K562 (cell line): ENCODE measurements around the gene MERTK. TPM values are rescaled to one million over a fixed set of nuclear protein-coding genes. Genes with fewer than 3 reads are reported as not detected.

ENCODE experiments used
- ATAC-seq: fragments of 200-7000 bp; cut with Tn5 transposase; 3 replicates; pipeline ENCODE4 v1.9.1; 2020; ENCODE audit warnings: moderate library complexity
- BruUV-seq: library from RNA; stranded (reverse); fragments of 400-500 nt; replicated peaks from 2 replicates; lab custom pipeline; 2021; lab: Mats Ljungman, UMichigan
- CTCF ChIA-PET: fragments of 300-600 bp; formaldehyde crosslinking; extraction: SDS; loops from one replicate; lab custom pipeline; 2021; ENCODE audit warnings: low intra/inter-chr PET ratio; lab: Yijun Ruan, JAX
- POLR2A ChIA-PET: fragments of 300-600, 350-650 bp; sonication (Branson Sonifier 250); formaldehyde crosslinking; extraction: SDS; loops from one replicate; lab custom pipeline; 2021; ENCODE audit warnings: antibody characterized with exemption, inconsistent platforms; lab: Yijun Ruan, JAX
- DNase-seq, 4 experiments: peaks; one replicate each; pipeline versions ENCODE4 v3.0.0 to v3.0.0-alpha.2; 2011 to 2018; ENCODE audit warnings: low spot score in 3 of 4, mixed read lengths in 3 of 4; ENCODE audit errors: extremely low read depth in 1 of 4
- FAIRE-seq: peaks from 2 replicates; lab custom pipeline; 2011; peaks lifted over from hg19 to GRCh38; lab: Jason Lieb, UNC
- H2AFZ ChIP-seq: 2 replicates; pipeline ENCODE4 v1.6.0; 2011; ENCODE audit warnings: low read depth, low read length, control low read depth, inconsistent platforms
- H3K27ac ChIP-seq: fragments of 200-600 bp; 3 replicates; pipeline ENCODE4 v1.8.0; 2011; ENCODE audit warnings: low read depth, mild to moderate bottlenecking, control low read depth, inconsistent platforms, low read length, moderate library complexity, mixed read lengths; ENCODE audit errors: extremely low read depth
- H3K27me3 ChIP-seq, 2 experiments: fragments of 300-600 bp in 1 of 2; 2 replicates in 1 of 2; 3 replicates in 1 of 2; pipeline versions ENCODE4 v1.6.0 to v1.8.0; 2011; ENCODE audit warnings: inconsistent platforms in 2 of 2, low read length in 2 of 2, mild to moderate bottlenecking in 1 of 2, mixed read lengths in 1 of 2, moderate library complexity in 1 of 2; ENCODE audit not compliant: control insufficient read depth in 2 of 2, insufficient read depth in 2 of 2
- H3K36me3 ChIP-seq: fragments of 300-600 bp; 3 replicates; pipeline ENCODE4 v1.8.0; 2011; ENCODE audit warnings: mild to moderate bottlenecking, low read length, inconsistent platforms; ENCODE audit not compliant: control insufficient read depth, insufficient read depth
- H3K4me1 ChIP-seq, 2 experiments: fragments of 200-600 bp in 1 of 2; replicated peaks in 1 of 2; 2 replicates in 1 of 2; 3 replicates in 1 of 2; pipeline versions ENCODE4 v1.5.1 to v1.8.0; 2011; ENCODE audit warnings: inconsistent platforms in 2 of 2, low read length in 2 of 2, mild to moderate bottlenecking in 1 of 2, mixed read lengths in 1 of 2, moderate library complexity in 1 of 2; ENCODE audit not compliant: control insufficient read depth in 2 of 2, insufficient read depth in 2 of 2
- H3K4me2 ChIP-seq: 2 replicates; pipeline ENCODE4 v1.6.1; 2011; ENCODE audit warnings: low read length, control low read depth, inconsistent platforms, mixed read lengths; ENCODE audit not compliant: insufficient read depth
- H3K4me3 ChIP-seq: fragments of 200-600 bp; sonication (generic), shearing (Covaris generic); 2 replicates; pipeline ENCODE4 v1.5.1; 2016; ENCODE audit warnings: control low read depth, inconsistent platforms
- H3K79me2 ChIP-seq: fragments of 200-600 bp; 3 replicates; pipeline ENCODE4 v1.8.0; 2011; ENCODE audit warnings: low read length, inconsistent platforms; ENCODE audit not compliant: control insufficient read depth, insufficient read depth
- H3K9ac ChIP-seq, 2 experiments: 2 replicates each; pipeline versions ENCODE4 v1.6.0 to v1.6.1; 2011; ENCODE audit warnings: low read depth in 2 of 2, low read length in 2 of 2, control low read depth in 1 of 2, inconsistent platforms in 1 of 2, mild to moderate bottlenecking in 1 of 2, mixed read lengths in 1 of 2; ENCODE audit not compliant: insufficient read depth in 1 of 2
- H3K9me1 ChIP-seq: one replicate; pipeline ENCODE4 v1.6.0; 2011; ENCODE audit warnings: inconsistent platforms, mild to moderate bottlenecking, low read length, moderate library complexity; ENCODE audit not compliant: control insufficient read depth, insufficient read depth
- H3K9me3 ChIP-seq: replicated peaks from 2 replicates; pipeline ENCODE4 v1.5.1; 2011; ENCODE audit warnings: low read depth, low read length, inconsistent platforms; ENCODE audit not compliant: control insufficient read depth, insufficient read depth
- H4K20me1 ChIP-seq: replicated peaks from 2 replicates; pipeline ENCODE4 v1.6.1; 2011; ENCODE audit warnings: low read length, inconsistent platforms, mixed read lengths; ENCODE audit not compliant: control insufficient read depth, insufficient read depth
- CBFA2T2 ChIP-seq: fragments of 450-650 bp; conservative IDR thresholded peaks from 2 replicates; pipeline ENCODE4 v1.6.1; 2017; ENCODE audit warnings: mild to moderate bottlenecking
- ETV5 ChIP-seq: sonication (generic); formaldehyde crosslinking; IDR thresholded peaks from 2 replicates; pipeline ENCODE4 v1.4.0; 2020; ENCODE audit warnings: low read depth, mild to moderate bottlenecking, missing genetic modification reagents
- FOXA1 ChIP-seq: fragments of 450-650 bp; IDR thresholded peaks from 2 replicates; pipeline ENCODE4 v1.6.1; 2016; ENCODE audit warnings: mild to moderate bottlenecking, borderline replicate concordance
- FOXJ2 ChIP-seq: fragments of 200-800 bp; sonication (Bioruptor generic); IDR thresholded peaks from 2 replicates; pipeline ENCODE4 v1.6.1; 2016; ENCODE audit warnings: missing genetic modification characterization, missing compliant biosample characterization
- IRF1 ChIP-seq: sonication (generic); formaldehyde crosslinking; IDR thresholded peaks from 2 replicates; pipeline ENCODE4 v1.8.0; 2022; ENCODE audit warnings: missing genetic modification reagents, mild to moderate bottlenecking, borderline replicate concordance
- NUFIP1 ChIP-seq: fragments of 450-650 bp; IDR thresholded peaks from 2 replicates; pipeline ENCODE4 v1.6.1; 2018; ENCODE audit not compliant: partially characterized antibody
- RFX5 ChIP-seq: IDR thresholded peaks from 2 replicates; pipeline ENCODE4 v1.6.1; 2011; ENCODE audit warnings: low read depth, mild to moderate bottlenecking, improper control_type of control experiment, low read length
- SMAD3 ChIP-seq: fragments of 450-650 bp; formaldehyde crosslinking; conservative IDR thresholded peaks from 2 replicates; pipeline ENCODE4 v1.4.0; 2020; ENCODE audit warnings: mild to moderate bottlenecking
- ZNF12 ChIP-seq: sonication (generic); formaldehyde crosslinking; IDR thresholded peaks from 2 replicates; pipeline ENCODE4 v1.4.0; 2020; ENCODE audit warnings: mild to moderate bottlenecking, missing genetic modification reagents
- ZNF449 ChIP-seq: fragments of 250-450 bp; sonication (Bioruptor Pico); IDR thresholded peaks from 2 replicates; pipeline ENCODE4 v1.8.0; 2022; ENCODE audit warnings: moderate library complexity, mild to moderate bottlenecking, inconsistent platforms
- ZNF507 ChIP-seq: conservative IDR thresholded peaks from 2 replicates; pipeline ENCODE4 v1.6.1; 2017; ENCODE audit warnings: missing genetic modification characterization, missing compliant biosample characterization
- ZNF551 ChIP-seq: fragments of 250-450 bp; sonication (Bioruptor Pico); IDR thresholded peaks from 2 replicates; pipeline ENCODE4 v1.5.0; 2021; ENCODE audit warnings: mild to moderate bottlenecking, moderate library complexity
- ZNF707 ChIP-seq: fragments of 250-450 bp; sonication (Bioruptor Pico); conservative IDR thresholded peaks from 2 replicates; pipeline ENCODE4 v1.8.0; 2022; ENCODE audit warnings: inconsistent platforms, mild to moderate bottlenecking, moderate library complexity
- WGBS: fragments of 100-300 bp; shearing (Covaris generic); methylation state at CpG from one replicate; pipeline ENCODE4 v1.1.6; 2016; ENCODE audit warnings: low coverage, mixed read lengths; ENCODE audit not compliant: insufficient coverage; ENCODE audit errors: missing lambda C conversion rate; 5-methylcytosine and 5-hydroxymethylcytosine counted together
- in situ Hi-C: fragments of 300-500 bp; cut with MboI; formaldehyde crosslinking; loops from 4 replicates; pipeline ENCODE4 v1.15.0; 2018; ENCODE audit warnings: inconsistent platforms, mixed read lengths
- intact Hi-C: fragments of 100-400 bp; cut with micrococcal nuclease; formaldehyde crosslinking; loops from 2 replicates; pipeline ENCODE4 v1.14.2; 2022
- polyA plus RNA-seq, 8 experiments: library from polyadenylated mRNA; depleted of rRNA in 4 of 8; stranded (reverse) in 5 of 8; unstranded in 3 of 8; fragments of >200 nt; fragmentation: Nextera tagmentation in 2 of 8; fragmentation: Illumina TruSeq in 1 of 8; extraction: Ambion mirVana in 2 of 8; extraction: Trizol in 1 of 8; gene quantifications; 2 replicates each; pipeline versions ENCODE4 v1.2.1 to v1.2.3, GENCODE V29; 2011 to 2014; ENCODE audit warnings: inconsistent platforms in 1 of 8, missing spikeins in 1 of 8
- total RNA-seq, 7 experiments: library from RNA; depleted of rRNA in 6 of 7; stranded (reverse); fragments of >200 nt in 6 of 7; fragmentation: Illumina TruSeq in 2 of 7; extraction: Trizol in 2 of 7; gene quantifications; 2 replicates each; pipeline versions ENCODE4 v1.2.1 to v1.2.3, GENCODE V29; 2011 to 2021; ENCODE audit warnings: low replicate concordance in 1 of 7

Gene MERTK
- total and polyA plus RNA-seq, 9 of the 15 experiments (the other 6 are each of a cell fraction or from before 2014, with no cell fraction given): 0.23 to 1.6 (median 0.74) TPM

- ChIA-PET CTCF (no interaction called here), POLR2A (no interaction called here)
- Histone ChIP-seq H3K9ac (no peak overlapping the region), H3K4me3 (no peak overlapping the region), H3K27ac (no peak overlapping the region), H2AFZ (no peak overlapping the region), H3K4me1 (peaks cover 0 to 2% of the 10 kb centered on the region in 2 experiments; a peak in 1 of 5 replicates), H4K20me1 (no peaks in the 10 kb centered on the region), H3K79me2 (no peaks in the 10 kb centered on the region), H3K27me3 (no peaks in the 10 kb centered on the region; a peak in 1 of 5 replicates), H3K36me3 (no peaks in the 10 kb centered on the region), H3K4me2 (no peak overlapping the region), H3K9me1 (no peaks in the 10 kb centered on the region), H3K9me3 (no peaks in the 10 kb centered on the region)
- TF ChIP-seq ZNF12 (no peak), ETV5 (CRISPR knock-in tag) (no peak), FOXA1 (no peak), ZNF707 (CRISPR knock-in tag) (no peak), ZNF507 (tag) (no peak), SMAD3 (CRISPR knock-in tag) (no peak), CBFA2T2 (no peak), FOXJ2 (tag) (no peak), ZNF551 (no peak), IRF1 (CRISPR knock-in tag) (no peak), ZNF449 (CRISPR knock-in tag) (no peak), NUFIP1 (no peak), RFX5 (no peak)
- ATAC-seq (no peak), FAIRE-seq (no peak), DNase-seq (no peak)
- intact Hi-C loops: no loop called here
- 22% methylated on average over 1 of the region's 1 CpG for WGBS
- in situ Hi-C loops: no loop called here
- no TSS peak for BruUV-seq
Observed at GRCh38 chr2:111958901-111959300, 60.5 kb downstream of the MERTK start.
